ENCODE data around the gene KRI1. TPM values are rescaled to one million over a fixed set of nuclear protein-coding genes. Genes with fewer than 3 reads are reported as not detected.
"Not testable (repeated sequence)": the region's sequence is repeated elsewhere in the genome, so short reads cannot be mapped to it uniquely, and the experiment has no call there.

KRI1 gene
- total and polyA plus RNA-seq, 5 donors, result 9.3 to 13.0 (median 11.3) TPM

GRCh38 chr19:10574462-10574861, 8.7 kb upstream of the KRI1 start:
- Histone ChIP-seq H3K27me3 (ENCODE audit: control insufficient read depth, insufficient read depth) (no peaks in the 10 kb centered on the region), H3K4me1 (ENCODE audit: control insufficient read depth, insufficient read depth, low read length) (no peaks in the 10 kb centered on the region), H3K9me3 (ENCODE audit: control insufficient read depth, low read length) (no peaks in the 10 kb centered on the region), H3K4me3 (ENCODE audit: low read length) (no peak overlapping the region), H3K27ac (ENCODE audit: low read length) (no peak overlapping the region)
- peak in 1 of 3 donors; percentile 2 for DNase-seq
- intact Hi-C loops (cut with DNase I), result loop anchor here in 1 of 4 donors (10.0 kb wide), 1 partner anchor 70 kb away; the partner anchor contains the start of gene KEAP1
- WGBS, result 81% methylated on average over 8 of the region's 8 CpGs
- ATAC-seq, result no peak

- not testable (repeated sequence) for H3K4me1 ChIP-seq (ENCODE audit: control insufficient read depth, insufficient read depth, low read length); H3K9me3 ChIP-seq (ENCODE audit: control insufficient read depth, low read length); H3K27ac ChIP-seq (ENCODE audit: low read length); ATAC-seq; H3K27me3 ChIP-seq (ENCODE audit: control insufficient read depth, insufficient read depth); H3K4me3 ChIP-seq (ENCODE audit: low read length); DNase-seq
- intact Hi-C loops (cut with DNase I), result loop anchor here in 1 of 4 donors (10.0 kb wide), 1 partner anchor 69 kb away; the partner anchor contains the start of gene KEAP1
- 86% methylated on average over 6 of the region's 6 CpGs for WGBS
These were observed 8.0 kb upstream of the KRI1 start for GRCh38 chr19:10573793-10574192.

- Histone ChIP-seq H3K4me1 (ENCODE audit: control insufficient read depth, insufficient read depth, low read length) (no peaks in the 10 kb centered on the region), H3K4me3 (ENCODE audit: low read length) (peak within 1 kb of the TSS; percentile 74), H3K9me3 (ENCODE audit: control insufficient read depth, low read length) (no peaks in the 10 kb centered on the region), H3K27ac (ENCODE audit: low read length) (peak within 1 kb of the TSS; percentile 46), H3K27me3 (ENCODE audit: control insufficient read depth, insufficient read depth) (no peaks in the 10 kb centered on the region)
- ATAC-seq, result peak; percentile 87 to 92
- intact Hi-C loops (cut with DNase I), result loop anchor here in 1 of 4 donors (10.0 kb wide), 1 partner anchor 64 kb away; the partner anchor contains the start of gene KEAP1
- DNase-seq, result peak; percentile 100
- under 1% methylated on average over 71 of the region's 71 CpGs for WGBS
These were observed 3.2 kb upstream of the KRI1 start, which contains the start of gene CDKN2D for GRCh38 chr19:10568826-10569651. Gene CDKN2D, minus strand, starts transcription at chr19:10568979. Its CDS starts 326 bp downstream, at chr19:10568653.

- H3K9me3 ChIP-seq (ENCODE audit: control insufficient read depth, low read length), result no peaks in the 10 kb centered on the region
- no peaks in the 10 kb centered on the region for H3K27me3 ChIP-seq (ENCODE audit: control insufficient read depth, insufficient read depth)
- H3K27ac ChIP-seq (ENCODE audit: low read length), result peak overlapping the region; percentile 46
- intact Hi-C loops (cut with DNase I), result loop anchor here in 1 of 4 donors (10.0 kb wide), 1 partner anchor 63 kb away; the partner anchor contains the start of gene KEAP1
- DNase-seq (peak in 2 of 3 donors; percentile 42 to 53), ATAC-seq (no peak)
- no peaks in the 10 kb centered on the region for H3K4me1 ChIP-seq (ENCODE audit: control insufficient read depth, insufficient read depth, low read length)
- peak overlapping the region; percentile 74 for H3K4me3 ChIP-seq (ENCODE audit: low read length)
- WGBS, result 2% methylated on average over 58 of the region's 58 CpGs
These were observed 2.4 kb upstream of the KRI1 start for GRCh38 chr19:10568062-10568825.

GRCh38 chr19:10567656-10568055, 1.8 kb upstream of the KRI1 start:
- intact Hi-C loops (cut with DNase I), result loop anchor here in 1 of 4 donors (10.0 kb wide), 1 partner anchor 63 kb away; the partner anchor contains the start of gene KEAP1
- Histone ChIP-seq H3K27me3 (ENCODE audit: control insufficient read depth, insufficient read depth) (no peaks in the 10 kb centered on the region), H3K27ac (ENCODE audit: low read length) (no peak overlapping the region), H3K9me3 (ENCODE audit: control insufficient read depth, low read length) (no peaks in the 10 kb centered on the region), H3K4me3 (ENCODE audit: low read length) (peak overlapping the region; percentile 74), H3K4me1 (ENCODE audit: control insufficient read depth, insufficient read depth, low read length) (no peaks in the 10 kb centered on the region)
- DNase-seq (peak in 1 of 3 donors; percentile 6), ATAC-seq (no peak)
- WGBS, result 36% methylated on average over 5 of the region's 5 CpGs

GRCh38 chr19:10566658-10567410, 1.0 kb upstream of the KRI1 start:
- Histone ChIP-seq H3K4me3 (ENCODE audit: low read length) (no peak overlapping the region), H3K27me3 (ENCODE audit: control insufficient read depth, insufficient read depth) (no peaks in the 10 kb centered on the region), H3K9me3 (ENCODE audit: control insufficient read depth, low read length) (no peaks in the 10 kb centered on the region), H3K27ac (ENCODE audit: low read length) (peak overlapping the region; percentile 28), H3K4me1 (ENCODE audit: control insufficient read depth, insufficient read depth, low read length) (no peaks in the 10 kb centered on the region)
- peak in 2 of 3 donors; percentile 45 to 76 for DNase-seq
- no peak for ATAC-seq
- intact Hi-C loops (cut with DNase I), result loop anchor here in 1 of 4 donors (10.0 kb wide), 1 partner anchor 62 kb away; the partner anchor contains the start of gene KEAP1
- 61% methylated on average over 19 of the region's 19 CpGs for WGBS

- DNase-seq (no peak), ATAC-seq (no peak)
- H3K27ac ChIP-seq (ENCODE audit: low read length), result peak overlapping the region; percentile 72
- H3K4me1 ChIP-seq (ENCODE audit: control insufficient read depth, insufficient read depth, low read length), result no peaks in the 10 kb centered on the region
- peak overlapping the region; percentile 51 for H3K4me3 ChIP-seq (ENCODE audit: low read length)
- no peaks in the 10 kb centered on the region for H3K9me3 ChIP-seq (ENCODE audit: control insufficient read depth, low read length)
- 12% methylated on average over 4 of the region's 4 CpGs for WGBS
- intact Hi-C loops (cut with DNase I), result loop anchor here in 1 of 4 donors (10.0 kb wide), 1 partner anchor 62 kb away; the partner anchor contains the start of gene KEAP1
- H3K27me3 ChIP-seq (ENCODE audit: control insufficient read depth, insufficient read depth), result no peaks in the 10 kb centered on the region
These were observed 523 bp upstream of the KRI1 start for GRCh38 chr19:10566408-10566657.

- peak in 1 of 2 donors; percentile 14 for ATAC-seq
- Histone ChIP-seq H3K27ac (ENCODE audit: low read length) (peak overlapping the region; percentile 54), H3K27me3 (ENCODE audit: control insufficient read depth, insufficient read depth) (no peaks in the 10 kb centered on the region), H3K4me1 (ENCODE audit: control insufficient read depth, insufficient read depth, low read length) (no peaks in the 10 kb centered on the region), H3K4me3 (ENCODE audit: low read length) (peak overlapping the region; percentile 51), H3K9me3 (ENCODE audit: control insufficient read depth, low read length) (no peaks in the 10 kb centered on the region)
- DNase-seq, result peak in 2 of 3 donors; percentile 51 to 77
- intact Hi-C loops (cut with DNase I), result loop anchor here in 1 of 4 donors (10.0 kb wide), 1 partner anchor 60 kb away; the partner anchor contains the start of gene KEAP1
- 27% methylated on average over 10 of the region's 10 CpGs for WGBS
These were observed 713 bp downstream of the KRI1 start for GRCh38 chr19:10565028-10565566.

- DNase-seq (peak in 1 of 3 donors; percentile 3), ATAC-seq (no peak)
- Histone ChIP-seq H3K9me3 (ENCODE audit: control insufficient read depth, low read length) (no peaks in the 10 kb centered on the region), H3K27me3 (ENCODE audit: control insufficient read depth, insufficient read depth) (no peaks in the 10 kb centered on the region), H3K4me3 (ENCODE audit: low read length) (no peak overlapping the region), H3K4me1 (ENCODE audit: control insufficient read depth, insufficient read depth, low read length) (no peaks in the 10 kb centered on the region), H3K27ac (ENCODE audit: low read length) (no peak overlapping the region)
- WGBS, result 91% methylated on average over 5 of the region's 5 CpGs
- intact Hi-C loops (cut with DNase I), result loop anchor here in 1 of 4 donors (10.0 kb wide), 1 partner anchor 58 kb away; the partner anchor contains the start of gene KEAP1
These were observed 3.2 kb downstream of the KRI1 start for GRCh38 chr19:10562609-10563008.

- Histone ChIP-seq H3K4me1 (ENCODE audit: control insufficient read depth, insufficient read depth, low read length) (no peaks in the 10 kb centered on the region), H3K9me3 (ENCODE audit: control insufficient read depth, low read length) (no peaks in the 10 kb centered on the region), H3K27me3 (ENCODE audit: control insufficient read depth, insufficient read depth) (no peaks in the 10 kb centered on the region), H3K4me3 (ENCODE audit: low read length) (no peak overlapping the region), H3K27ac (ENCODE audit: low read length) (no peak overlapping the region)
- intact Hi-C loops (cut with DNase I), result loop anchor here in 1 of 4 donors (10.0 kb wide), 1 partner anchor 55 kb away; the partner anchor contains the start of gene KEAP1
- 89% methylated on average over 7 of the region's 7 CpGs for WGBS
- DNase-seq (no peak), ATAC-seq (no peak)
These were observed 5.7 kb downstream of the KRI1 start for GRCh38 chr19:10560154-10560553.
